Measurements from ENCODE around the gene CCDC148.

CCDC148 gene

DNA sequence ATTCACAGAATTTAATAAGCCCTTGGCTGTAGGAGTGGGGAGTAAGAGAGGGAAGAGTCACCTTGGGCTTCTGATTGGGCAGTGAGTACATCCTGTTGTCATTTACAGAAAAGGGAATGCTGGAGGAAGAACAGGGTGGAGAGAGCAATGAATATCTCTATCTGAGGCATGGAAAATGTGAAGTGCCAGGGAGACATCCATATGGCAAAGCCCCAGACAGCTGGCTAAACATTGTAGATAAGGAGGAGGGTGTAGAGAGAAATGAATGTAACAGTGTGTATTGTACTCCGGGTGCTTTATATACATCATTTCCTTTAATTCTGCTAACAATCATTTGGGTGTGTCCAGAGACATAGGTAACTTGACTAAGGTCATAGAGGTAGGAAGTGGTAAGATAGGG lies 251.3 kb downstream of the CCDC148 start:
- in situ Hi-C loops (cut with HindIII; ENCODE audit: low pct_ligation_motif_present, low sequenced_read_pairs): no loop called here
- DNase-seq: peak; percentile 1
- Histone ChIP-seq H3K4me3 (ENCODE audit: low read depth, low read length) (no peak overlapping the region), H3K27me3 (replicated peaks) (no peaks in the 10 kb centered on the region), H3K27ac (no peak overlapping the region), H3K36me3 (replicated peaks) (no peaks in the 10 kb centered on the region)
- no peak for TF ChIP-seq CTCF (IDR thresholded peaks at IDR 0.05; ENCODE audit: low read depth, low read length, missing control alignments)

DNA sequence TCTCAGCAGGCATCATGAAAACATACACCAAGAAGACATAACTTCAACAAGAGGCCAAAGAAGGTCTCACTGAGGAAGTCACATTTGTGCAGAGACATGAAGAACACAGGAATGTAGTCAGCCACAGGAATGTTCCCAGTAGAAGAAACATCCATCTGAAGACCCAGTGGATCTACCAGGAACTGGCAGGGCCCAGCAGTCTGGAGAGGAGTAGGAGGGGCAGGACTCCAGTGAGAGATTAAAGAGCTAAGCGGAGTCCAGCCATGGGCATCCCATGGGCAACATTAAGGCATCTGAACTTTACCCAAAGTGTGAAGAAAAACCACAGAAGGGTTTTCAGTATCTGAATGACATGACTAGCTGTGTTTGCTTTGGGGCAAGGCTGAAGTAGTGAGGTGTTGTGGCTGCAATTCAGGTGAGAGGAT lies 251.8 kb downstream of the CCDC148 start:
- H3K27ac ChIP-seq: no peak overlapping the region
- in situ Hi-C loops (cut with HindIII; ENCODE audit: low pct_ligation_motif_present, low sequenced_read_pairs): no loop called here
- no peak overlapping the region for H3K4me3 ChIP-seq (ENCODE audit: low read depth, low read length)
- TF ChIP-seq CTCF (IDR thresholded peaks at IDR 0.05; ENCODE audit: low read depth, low read length, missing control alignments): no peak
- no peaks in the 10 kb centered on the region for H3K27me3 ChIP-seq (replicated peaks)
- no peaks in the 10 kb centered on the region for H3K36me3 ChIP-seq (replicated peaks)
- peak; percentile 77 for DNase-seq

DNA sequence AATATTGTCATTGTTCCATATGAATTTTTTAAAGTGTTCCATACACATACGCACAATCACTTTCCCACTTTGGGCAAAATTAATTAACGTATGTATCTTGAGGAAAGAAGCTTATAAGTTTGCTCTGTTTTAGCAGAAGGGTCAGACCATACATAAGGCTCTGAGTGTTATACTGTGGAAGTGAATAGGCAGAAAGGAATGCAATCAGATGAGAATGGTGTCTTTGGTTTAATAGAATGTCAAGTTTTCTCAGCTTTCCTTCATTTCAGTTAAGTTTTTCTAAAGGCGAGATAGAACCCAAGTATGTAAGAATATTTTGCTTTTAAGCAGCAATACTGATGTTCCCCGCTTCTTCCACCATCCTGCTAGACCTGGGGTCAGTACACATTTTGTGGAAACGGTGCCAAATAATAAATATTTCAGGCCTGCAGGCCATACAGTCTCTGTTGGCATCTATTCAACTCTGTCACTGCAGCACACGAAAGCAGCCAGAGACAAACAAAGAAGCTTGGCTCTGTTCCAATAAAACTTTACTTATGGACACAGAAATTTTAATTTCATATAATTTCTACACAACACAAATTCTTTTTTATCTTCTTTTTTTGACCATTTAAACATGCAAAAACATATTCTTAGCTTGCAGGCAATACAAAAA lies 254.3 kb downstream of the CCDC148 start:
- in situ Hi-C loops (cut with HindIII; ENCODE audit: low pct_ligation_motif_present, low sequenced_read_pairs): no loop called here
- peak; percentile 40 for DNase-seq
- TF ChIP-seq CTCF (IDR thresholded peaks at IDR 0.05; ENCODE audit: low read depth, low read length, missing control alignments): no peak
- no peaks in the 10 kb centered on the region for H3K36me3 ChIP-seq (replicated peaks)
- no peak overlapping the region for H3K27ac ChIP-seq
- no peaks in the 10 kb centered on the region for H3K27me3 ChIP-seq (replicated peaks)
- no peak overlapping the region for H3K4me3 ChIP-seq (ENCODE audit: low read depth, low read length)

- no peak for TF ChIP-seq CTCF (IDR thresholded peaks at IDR 0.05; ENCODE audit: low read depth, low read length, missing control alignments)
- no peaks in the 10 kb centered on the region for H3K36me3 ChIP-seq (replicated peaks)
- H3K27me3 ChIP-seq (replicated peaks): no peaks in the 10 kb centered on the region
- in situ Hi-C loops (cut with HindIII; ENCODE audit: low pct_ligation_motif_present, low sequenced_read_pairs): no loop called here
- no peak for DNase-seq
- H3K27ac ChIP-seq: no peak overlapping the region
- no peak overlapping the region for H3K4me3 ChIP-seq (ENCODE audit: low read depth, low read length)
Observed at GRCh38 chr2:158199928-158200650, 256.5 kb downstream of the CCDC148 start.

DNA sequence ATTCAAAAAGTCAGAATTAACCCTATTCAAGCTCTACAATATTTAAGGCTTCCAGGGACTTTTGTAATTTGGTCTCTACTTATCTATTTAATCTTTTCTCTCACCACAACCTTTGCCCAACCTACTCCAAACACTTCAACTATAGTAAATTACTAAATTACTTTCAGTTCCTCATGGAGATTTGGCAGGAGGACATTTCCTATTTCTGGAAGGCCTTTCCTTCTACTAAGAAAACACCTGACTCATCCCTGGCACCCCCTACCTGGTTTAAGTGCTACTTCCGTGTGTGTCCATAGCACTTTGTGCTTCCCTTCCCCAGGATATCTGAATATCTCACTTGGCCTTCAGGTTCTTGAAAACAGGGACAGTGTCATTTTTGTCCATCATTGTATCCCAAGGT lies 258.6 kb downstream of the CCDC148 start:
- no peak for DNase-seq
- TF ChIP-seq CTCF (IDR thresholded peaks at IDR 0.05; ENCODE audit: low read depth, low read length, missing control alignments): no peak
- H3K4me3 ChIP-seq (ENCODE audit: low read depth, low read length): no peak overlapping the region
- in situ Hi-C loops (cut with HindIII; ENCODE audit: low pct_ligation_motif_present, low sequenced_read_pairs): no loop called here
- H3K36me3 ChIP-seq (replicated peaks): no peaks in the 10 kb centered on the region
- H3K27me3 ChIP-seq (replicated peaks): no peaks in the 10 kb centered on the region
- H3K27ac ChIP-seq: no peak overlapping the region
